ENCODE measurements around the gene RNASE4. TPM values are rescaled to one million over a fixed set of nuclear protein-coding genes. Genes with fewer than 3 reads are reported as not detected.
A peak's percentile ranks its signal among the peaks of the same experiment; 100 is the strongest.
"Not testable (repeated sequence)": the region's sequence is repeated elsewhere in the genome, so short reads cannot be mapped to it uniquely, and the experiment has no call there.

Gene RNASE4
- total and polyA plus RNA-seq, 3 donors from 2014 or later: 27.6 to 53.4 (median 27.7) TPM

DNA sequence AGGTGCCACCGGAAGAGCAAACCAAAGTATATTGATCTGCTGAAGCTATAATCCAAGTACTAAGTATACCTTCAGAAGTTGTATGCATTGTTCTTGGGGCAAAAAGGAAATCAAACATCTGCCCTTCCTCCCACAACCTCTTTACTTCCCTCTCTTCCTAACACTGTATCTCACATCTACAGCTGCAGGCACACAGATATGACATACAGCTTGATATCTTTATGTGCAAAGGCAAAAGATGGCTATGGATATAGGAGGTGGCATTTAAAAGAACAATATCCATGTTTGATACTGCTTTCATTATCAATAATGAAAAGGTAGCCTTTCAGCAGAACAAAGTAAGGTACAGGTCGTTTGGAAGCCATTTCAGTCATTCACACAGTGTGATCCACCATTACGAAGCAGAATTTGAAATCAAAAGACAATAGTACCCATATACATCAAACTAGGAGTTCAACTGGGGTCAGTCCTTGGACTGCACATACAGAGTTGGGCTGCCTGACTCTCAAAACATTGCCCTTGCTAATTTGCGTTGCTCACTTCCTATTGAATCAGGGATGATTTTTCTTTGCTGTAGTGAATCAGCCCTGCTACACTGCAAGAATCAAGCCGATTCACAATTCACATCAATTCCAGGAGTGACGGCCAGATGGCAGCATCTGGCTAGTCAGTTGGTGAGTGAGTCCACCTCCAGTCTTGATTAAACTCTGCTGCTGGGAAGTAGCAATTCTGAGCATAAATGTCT is 13.1 kb downstream of the RNASE4 start:
- H3K4me1 ChIP-seq: no peaks in the 10 kb centered on the region
- H3K36me3 ChIP-seq (ENCODE audit: low read depth, missing control alignments): no peaks in the 10 kb centered on the region
- peak; percentile 81 for DNase-seq
- H3K27ac ChIP-seq: no peak overlapping the region
- no peak for TF ChIP-seq POLR2A (IDR thresholded peaks at IDR 0.05)
- TF ChIP-seq, protein P1, sequence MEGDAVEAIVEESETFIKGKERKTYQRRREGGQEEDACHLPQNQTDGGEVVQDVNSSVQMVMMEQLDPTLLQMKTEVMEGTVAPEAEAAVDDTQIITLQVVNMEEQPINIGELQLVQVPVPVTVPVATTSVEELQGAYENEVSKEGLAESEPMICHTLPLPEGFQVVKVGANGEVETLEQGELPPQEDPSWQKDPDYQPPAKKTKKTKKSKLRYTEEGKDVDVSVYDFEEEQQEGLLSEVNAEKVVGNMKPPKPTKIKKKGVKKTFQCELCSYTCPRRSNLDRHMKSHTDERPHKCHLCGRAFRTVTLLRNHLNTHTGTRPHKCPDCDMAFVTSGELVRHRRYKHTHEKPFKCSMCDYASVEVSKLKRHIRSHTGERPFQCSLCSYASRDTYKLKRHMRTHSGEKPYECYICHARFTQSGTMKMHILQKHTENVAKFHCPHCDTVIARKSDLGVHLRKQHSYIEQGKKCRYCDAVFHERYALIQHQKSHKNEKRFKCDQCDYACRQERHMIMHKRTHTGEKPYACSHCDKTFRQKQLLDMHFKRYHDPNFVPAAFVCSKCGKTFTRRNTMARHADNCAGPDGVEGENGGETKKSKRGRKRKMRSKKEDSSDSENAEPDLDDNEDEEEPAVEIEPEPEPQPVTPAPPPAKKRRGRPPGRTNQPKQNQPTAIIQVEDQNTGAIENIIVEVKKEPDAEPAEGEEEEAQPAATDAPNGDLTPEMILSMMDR (IDR thresholded peaks at IDR 0.05): peak; percentile 60 to 68 (median 62)
- 49 to 55% methylated on average over 6 of the region's 6 CpGs for WGBS, 2 donors
- intact Hi-C loops (cut with DNase I; ENCODE audit: low total_unique reads): loop anchor here (10.0 kb wide), 1 partner anchor 157 kb away; no protein-coding TSS in a partner anchor
- no peaks in the 10 kb centered on the region for H3K27me3 ChIP-seq
- no peaks in the 10 kb centered on the region for H3K9me3 ChIP-seq
- no peak overlapping the region for H3K4me3 ChIP-seq

DNA sequence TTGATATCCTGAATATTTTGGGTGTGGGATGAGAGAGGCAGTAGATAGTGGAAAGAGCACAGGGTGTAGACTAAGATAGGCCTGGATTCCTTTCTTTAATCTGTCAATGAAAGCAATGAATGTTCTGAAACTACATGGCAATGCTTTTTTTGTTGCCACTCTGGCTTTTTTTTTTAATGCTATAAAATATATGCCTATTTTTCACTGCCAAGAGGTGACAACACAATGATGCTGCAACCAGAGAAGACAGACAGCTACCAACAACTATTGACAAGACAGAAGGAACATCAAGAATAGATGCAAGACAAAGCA is 13.6 kb downstream of the RNASE4 start:
- Histone ChIP-seq H3K36me3 (ENCODE audit: low read depth, missing control alignments) (no peaks in the 10 kb centered on the region), H3K27me3 (no peaks in the 10 kb centered on the region), H3K4me3 (no peak overlapping the region), H3K9me3 (no peaks in the 10 kb centered on the region), H3K27ac (no peak overlapping the region), H3K4me1 (no peaks in the 10 kb centered on the region)
- intact Hi-C loops (cut with DNase I; ENCODE audit: low total_unique reads): loop anchor here (10.0 kb wide), 1 partner anchor 157 kb away; no protein-coding TSS in a partner anchor
- DNase-seq: no peak
- TF ChIP-seq POLR2A (IDR thresholded peaks at IDR 0.05): no peak
- TF ChIP-seq, protein P1 (IDR thresholded peaks at IDR 0.05): peak in 1 of 3 experiments; percentile 10

DNA sequence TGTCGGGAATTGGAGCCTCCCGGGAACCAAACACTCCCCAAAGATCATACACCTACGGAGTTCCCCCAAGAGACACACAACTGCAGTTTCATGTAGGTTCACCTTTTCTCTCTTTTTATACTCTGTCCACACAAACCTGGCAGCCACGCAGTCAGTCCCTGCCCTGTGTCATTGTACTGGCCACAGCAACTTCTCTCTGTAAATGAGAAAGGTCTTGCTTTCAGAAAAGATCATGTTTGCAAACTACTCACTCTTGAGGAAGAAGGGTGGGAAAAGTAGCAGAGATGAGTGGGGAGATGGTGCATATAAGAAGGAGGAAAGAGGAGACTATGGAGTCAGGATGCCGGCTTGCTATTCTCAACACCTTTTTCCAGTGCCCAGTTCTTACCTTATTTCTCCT is 14.6 kb downstream of the RNASE4 start:
- no peaks in the 10 kb centered on the region for H3K9me3 ChIP-seq
- H3K27ac ChIP-seq: no peak overlapping the region
- no peak for DNase-seq
- no peak overlapping the region for H3K4me3 ChIP-seq
- no peaks in the 10 kb centered on the region for H3K4me1 ChIP-seq
- no peaks in the 10 kb centered on the region for H3K36me3 ChIP-seq (ENCODE audit: low read depth, missing control alignments)
- intact Hi-C loops (cut with DNase I; ENCODE audit: low total_unique reads): loop anchor here (10.0 kb wide), 1 partner anchor 156 kb away; no protein-coding TSS in a partner anchor
- TF ChIP-seq POLR2A (IDR thresholded peaks at IDR 0.05): no peak
- TF ChIP-seq, protein P1 (IDR thresholded peaks at IDR 0.05): no peak
- H3K27me3 ChIP-seq: no peaks in the 10 kb centered on the region
- WGBS, 2 donors: 81 to 96% methylated on average over 5 of the region's 5 CpGs

DNA sequence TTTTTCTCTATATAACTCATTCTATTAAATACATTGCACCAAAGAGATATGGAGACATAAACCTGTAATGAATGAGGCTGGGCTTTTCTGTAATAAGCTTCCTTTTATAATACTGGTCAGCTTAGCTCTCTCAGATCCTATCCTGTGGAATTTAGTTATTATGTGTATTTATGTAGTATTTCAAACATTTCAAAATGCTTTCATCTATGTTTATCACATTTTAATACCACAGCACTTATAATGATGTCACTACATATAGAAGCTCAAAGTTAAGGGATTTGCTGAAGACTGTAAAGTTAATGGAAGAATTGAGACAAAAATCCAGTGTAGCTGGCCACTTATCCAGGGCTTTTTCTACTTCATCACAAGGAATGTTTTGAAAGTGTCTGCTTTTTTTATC is 15.6 kb downstream of the RNASE4 start:
- no peaks in the 10 kb centered on the region for H3K4me1 ChIP-seq
- H3K36me3 ChIP-seq (ENCODE audit: low read depth, missing control alignments): no peaks in the 10 kb centered on the region
- H3K27me3 ChIP-seq: no peaks in the 10 kb centered on the region
- H3K27ac ChIP-seq: no peak overlapping the region
- intact Hi-C loops (cut with DNase I; ENCODE audit: low total_unique reads): loop anchor here (10.0 kb wide), 1 partner anchor 155 kb away; no protein-coding TSS in a partner anchor
- DNase-seq: no peak
- TF ChIP-seq POLR2A (IDR thresholded peaks at IDR 0.05): no peak
- TF ChIP-seq, protein P1 (IDR thresholded peaks at IDR 0.05): no peak
- H3K9me3 ChIP-seq: no peaks in the 10 kb centered on the region
- H3K4me3 ChIP-seq: no peak overlapping the region

DNA sequence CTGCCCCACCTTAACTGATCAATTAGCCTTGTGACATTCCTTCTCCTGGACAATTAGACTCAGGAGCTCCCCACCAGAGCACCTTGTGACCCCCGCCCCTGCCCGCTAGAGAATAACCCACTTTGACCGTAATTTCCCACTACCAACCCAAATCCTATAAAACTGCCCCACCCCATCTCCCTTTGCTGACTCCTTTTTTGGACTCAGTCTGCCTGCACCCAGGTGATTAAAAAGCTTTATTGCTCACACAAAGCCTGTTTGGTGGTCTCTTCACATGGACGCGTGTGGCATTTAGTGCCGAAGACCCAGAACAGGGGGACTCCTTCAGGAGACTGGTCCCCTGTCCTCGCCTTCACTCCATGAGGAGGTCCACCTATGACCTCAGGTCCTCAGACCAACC is 16.6 kb downstream of the RNASE4 start:
- DNase-seq; H3K4me3 ChIP-seq; H3K27me3 ChIP-seq; H3K27ac ChIP-seq; H3K4me1 ChIP-seq; H3K36me3 ChIP-seq (ENCODE audit: low read depth, missing control alignments); H3K9me3 ChIP-seq; intact Hi-C loops (cut with DNase I; ENCODE audit: low total_unique reads): not testable (repeated sequence)
- WGBS, 2 donors: 96 to 99% methylated on average over 7 of the region's 7 CpGs
